Left ventricle myocardium inferior (tissue), 1 donor: ENCODE results near the gene FMC1. TPM values are rescaled to one million over a fixed set of nuclear protein-coding genes. Genes with fewer than 3 reads are reported as not detected.

Experiments
- DNase-seq: peaks from one replicate; pipeline ENCODE4 v3.0.0-alpha.2; 2020
- H3K27ac ChIP-seq: fragments of 200-600 bp; replicated peaks from 2 replicates; pipeline ENCODE4 v1.8.0; 2021
- H3K27me3 ChIP-seq: fragments of 200-600 bp; 2 replicates; pipeline ENCODE4 v1.8.0; 2021; ENCODE audit warnings: low read depth
- H3K36me3 ChIP-seq: fragments of 200-600 bp; 2 replicates; pipeline ENCODE4 v1.8.0; 2021
- H3K4me1 ChIP-seq: fragments of 200-600 bp; 2 replicates; pipeline ENCODE4 v1.8.0; 2021
- H3K4me3 ChIP-seq: fragments of 200-600 bp; 2 replicates; pipeline ENCODE4 v1.8.0; 2021; ENCODE audit warnings: mild to moderate bottlenecking, moderate library complexity
- H3K9me3 ChIP-seq: fragments of 200-600 bp; replicated peaks from 2 replicates; pipeline ENCODE4 v1.8.0; 2021
- intact Hi-C: fragments of 100-400 bp; cut with micrococcal nuclease; formaldehyde crosslinking; loops from one replicate; pipeline ENCODE4 v1.11.0; 2022
- total RNA-seq: library from RNA; stranded (reverse); fragmentation: NEBNext Ultra II Directional; extraction: Animal tissue kit (Norgen Biotek cat#: 25700); gene quantifications from one replicate; pipeline ENCODE4 v1.2.1, GENCODE V29; 2021
- TF ChIP-seq, protein P1 (sequence below): fragments of 200-600 bp; IDR thresholded peaks from 2 replicates; pipeline ENCODE4 v1.8.0; 2021; ENCODE audit warnings: antibody characterized with exemption, mild to moderate bottlenecking, borderline replicate concordance
- donor health status: DM: no; HTN: yes; CAD: no; lungs with severe emphysema.

FMC1 gene
- total RNA-seq, 1 donor from 2014 or later: 49.0 TPM

DNA sequence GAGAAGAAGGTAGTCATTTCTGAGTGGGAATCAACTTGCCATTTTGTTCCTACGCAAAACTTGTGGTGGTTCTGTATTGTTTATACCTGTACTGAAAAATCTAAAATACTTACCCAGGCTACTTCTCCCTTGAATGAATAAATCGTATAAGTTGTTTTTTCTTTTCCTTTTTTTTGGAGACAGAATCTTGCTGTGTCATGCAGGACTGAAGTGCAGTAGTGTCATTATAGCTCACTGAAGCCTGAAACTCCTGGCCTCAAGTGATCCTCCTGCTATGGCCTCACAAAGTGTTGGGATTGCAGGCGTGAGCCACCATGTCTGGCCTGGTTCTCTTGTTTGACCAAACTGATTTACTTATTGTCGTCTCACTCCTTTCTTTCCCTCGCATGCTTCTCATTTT lies 46.5 kb downstream of the FMC1 start:
- no peak for DNase-seq
- H3K27ac ChIP-seq: no peak overlapping the region
- H3K4me3 ChIP-seq: no peak overlapping the region
- H3K36me3 ChIP-seq: peaks cover 52% of the 10 kb centered on the region
- peaks cover 7% of the 10 kb centered on the region for H3K4me1 ChIP-seq
- no peaks in the 10 kb centered on the region for H3K27me3 ChIP-seq
- H3K9me3 ChIP-seq: no peaks in the 10 kb centered on the region
- TF ChIP-seq, protein P1, sequence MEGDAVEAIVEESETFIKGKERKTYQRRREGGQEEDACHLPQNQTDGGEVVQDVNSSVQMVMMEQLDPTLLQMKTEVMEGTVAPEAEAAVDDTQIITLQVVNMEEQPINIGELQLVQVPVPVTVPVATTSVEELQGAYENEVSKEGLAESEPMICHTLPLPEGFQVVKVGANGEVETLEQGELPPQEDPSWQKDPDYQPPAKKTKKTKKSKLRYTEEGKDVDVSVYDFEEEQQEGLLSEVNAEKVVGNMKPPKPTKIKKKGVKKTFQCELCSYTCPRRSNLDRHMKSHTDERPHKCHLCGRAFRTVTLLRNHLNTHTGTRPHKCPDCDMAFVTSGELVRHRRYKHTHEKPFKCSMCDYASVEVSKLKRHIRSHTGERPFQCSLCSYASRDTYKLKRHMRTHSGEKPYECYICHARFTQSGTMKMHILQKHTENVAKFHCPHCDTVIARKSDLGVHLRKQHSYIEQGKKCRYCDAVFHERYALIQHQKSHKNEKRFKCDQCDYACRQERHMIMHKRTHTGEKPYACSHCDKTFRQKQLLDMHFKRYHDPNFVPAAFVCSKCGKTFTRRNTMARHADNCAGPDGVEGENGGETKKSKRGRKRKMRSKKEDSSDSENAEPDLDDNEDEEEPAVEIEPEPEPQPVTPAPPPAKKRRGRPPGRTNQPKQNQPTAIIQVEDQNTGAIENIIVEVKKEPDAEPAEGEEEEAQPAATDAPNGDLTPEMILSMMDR: no peak
- intact Hi-C loops: no loop called here

DNA sequence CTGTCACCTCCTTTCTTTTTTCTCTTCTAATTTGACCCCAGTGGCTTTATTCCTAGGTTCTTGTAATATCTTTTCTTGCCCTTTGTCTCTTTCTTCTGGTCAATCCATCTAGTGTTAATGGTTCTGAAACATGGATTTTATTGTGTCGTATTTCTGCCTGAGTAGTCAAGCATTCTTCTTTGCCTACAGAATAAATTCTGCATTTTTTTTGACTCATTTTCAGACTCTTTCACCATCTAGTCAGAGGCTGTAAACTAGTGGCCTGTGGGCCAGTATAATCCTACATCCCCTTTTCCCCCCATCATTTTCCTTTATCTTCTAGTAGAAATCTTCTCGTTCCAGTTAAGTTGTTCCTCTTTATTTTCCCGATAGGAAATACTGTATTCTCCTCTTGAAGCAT lies 48.0 kb downstream of the FMC1 start:
- intact Hi-C loops: no loop called here
- no peak overlapping the region for H3K27ac ChIP-seq
- no peaks in the 10 kb centered on the region for H3K9me3 ChIP-seq
- no peak for DNase-seq
- H3K36me3 ChIP-seq: peaks cover 40% of the 10 kb centered on the region
- H3K27me3 ChIP-seq: no peaks in the 10 kb centered on the region
- TF ChIP-seq, protein P1: no peak
- peaks cover 12% of the 10 kb centered on the region for H3K4me1 ChIP-seq
- no peak overlapping the region for H3K4me3 ChIP-seq

DNA sequence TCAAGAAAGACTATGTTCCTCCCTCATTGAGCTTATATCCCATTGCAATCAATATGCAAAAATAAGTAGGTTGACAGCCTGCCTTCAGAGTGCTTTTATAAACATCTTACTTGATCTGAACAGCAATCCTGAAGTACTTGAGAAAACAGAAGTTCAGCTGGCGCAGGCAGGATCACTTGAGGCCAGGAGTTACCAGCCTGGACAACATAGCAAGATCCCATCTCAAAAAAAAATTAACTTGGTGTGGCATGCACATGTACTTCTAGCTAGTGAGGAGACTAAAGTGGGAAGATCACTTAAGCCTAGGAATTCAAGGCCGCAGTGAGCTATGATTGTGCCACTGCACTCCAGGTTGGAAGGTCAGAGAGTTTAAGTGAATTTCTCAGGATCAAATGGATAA lies 48.6 kb downstream of the FMC1 start:
- H3K36me3 ChIP-seq: peaks cover 38% of the 10 kb centered on the region
- no peak overlapping the region for H3K27ac ChIP-seq
- H3K9me3 ChIP-seq: no peaks in the 10 kb centered on the region
- no peaks in the 10 kb centered on the region for H3K27me3 ChIP-seq
- intact Hi-C loops: no loop called here
- H3K4me1 ChIP-seq: peaks cover 17% of the 10 kb centered on the region
- no peak for DNase-seq
- TF ChIP-seq, protein P1: no peak
- no peak overlapping the region for H3K4me3 ChIP-seq

DNA sequence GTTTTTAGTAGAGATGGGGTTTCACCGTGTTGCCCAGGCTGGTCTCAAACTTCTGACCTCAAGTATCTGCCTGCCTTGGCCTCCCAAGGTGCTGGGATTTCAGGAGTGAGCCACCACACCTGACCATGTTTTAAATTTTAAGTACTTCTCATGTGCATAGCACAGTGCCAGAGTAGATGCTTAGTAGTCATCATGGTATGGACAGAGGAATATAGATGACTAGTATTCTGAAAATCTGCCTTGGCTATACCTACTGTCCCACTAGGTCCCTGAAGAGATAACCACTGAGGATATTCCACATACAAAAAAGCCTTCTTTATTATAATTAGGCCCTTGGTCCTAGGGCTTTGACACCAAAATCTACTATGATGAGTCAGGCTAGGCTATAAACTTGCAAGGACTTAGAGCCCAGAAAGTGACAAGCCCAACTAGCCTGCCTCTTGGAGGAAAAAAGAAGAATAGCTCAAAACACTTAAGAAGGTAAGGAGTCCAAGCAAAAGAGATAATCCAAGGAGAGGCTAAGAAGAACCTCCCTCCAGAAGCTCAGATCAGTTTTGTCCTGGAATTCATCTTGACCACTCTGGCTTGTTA lies 52.6 kb downstream of the FMC1 start:
- Histone ChIP-seq H3K27me3 (no peaks in the 10 kb centered on the region), H3K4me1 (peaks cover 25% of the 10 kb centered on the region), H3K4me3 (no peak overlapping the region), H3K27ac (no peak overlapping the region), H3K9me3 (no peaks in the 10 kb centered on the region), H3K36me3 (peaks cover 48% of the 10 kb centered on the region)
- intact Hi-C loops: no loop called here
- TF ChIP-seq, protein P1: no peak
- DNase-seq: no peak

DNA sequence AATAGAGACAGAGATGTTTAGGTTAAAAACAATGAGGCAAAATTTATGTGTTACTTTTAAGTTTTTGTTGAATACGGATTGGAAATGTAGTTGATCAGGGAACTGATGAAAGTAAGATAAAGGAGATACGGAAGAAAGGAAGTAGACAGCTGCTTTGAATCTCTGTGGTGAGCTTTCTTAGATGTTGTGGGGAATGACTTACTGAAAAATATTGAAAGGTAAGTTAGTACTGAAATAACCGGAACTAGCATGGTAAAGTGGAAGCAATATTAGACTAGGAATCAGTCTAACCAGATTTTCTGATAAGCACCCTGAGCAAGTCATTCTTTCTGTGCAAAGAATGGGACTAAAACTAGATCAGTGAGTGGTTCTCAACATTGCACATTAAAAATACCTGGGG lies 53.4 kb downstream of the FMC1 start:
- H3K27ac ChIP-seq: no peak overlapping the region
- no peak overlapping the region for H3K4me3 ChIP-seq
- no peak for DNase-seq
- intact Hi-C loops: no loop called here
- H3K9me3 ChIP-seq: no peaks in the 10 kb centered on the region
- H3K27me3 ChIP-seq: no peaks in the 10 kb centered on the region
- H3K4me1 ChIP-seq: peaks cover 25% of the 10 kb centered on the region
- TF ChIP-seq, protein P1: no peak
- H3K36me3 ChIP-seq: peaks cover 55% of the 10 kb centered on the region

Other genes with a start within 250 kb of the FMC1 start
- 6.8 TPM for gene ZC3HAV1, start 231.6 kb upstream of the FMC1 start, total RNA-seq
- gene UBN2, start 110.1 kb upstream of the FMC1 start, total RNA-seq: 14.4 TPM
- gene LUC7L2, start 18.6 kb downstream of the FMC1 start, total RNA-seq: 45.2 TPM
- gene KLRG2, start 142.3 kb downstream of the FMC1 start, total RNA-seq: not detected
- gene CLEC2L, start 182.3 kb downstream of the FMC1 start, total RNA-seq: 0.25 TPM